Psoas muscle (tissue), 8 donors: Measurements from ENCODE around the gene RP2. TPM values are rescaled to one million over a fixed set of nuclear protein-coding genes. Genes with fewer than 3 reads are reported as not detected.

Experiments
- ATAC-seq, 4 donors: fragments of 200-7000 bp; cut with Tn5 transposase; one replicate each; pipeline ENCODE4 v1.9.1; 2020; ENCODE audit warnings: moderate library complexity in 3 of 4, mild to moderate bottlenecking in 2 of 4
- DNase-seq, 2 donors: peaks; one replicate each; pipeline ENCODE4 v3.0.0-alpha.2; 2020
- H3K27ac ChIP-seq: fragments of 200-600 bp; one replicate; pipeline ENCODE4 v1.8.0; 2022
- H3K27me3 ChIP-seq, 3 donors: fragments of 200-600 bp in 1 of 3; one replicate each; pipeline versions ENCODE4 v1.6.1 to v1.8.0; 2013 to 2022; ENCODE audit warnings: low read length in 2 of 3, mild to moderate bottlenecking in 2 of 3, moderate library complexity in 1 of 3; ENCODE audit not compliant: insufficient read depth in 3 of 3
- H3K36me3 ChIP-seq, 2 donors: fragments of 200-600 bp in 1 of 2; one replicate each; pipeline versions ENCODE4 v1.6.1 to v1.8.0; 2013 to 2022; ENCODE audit warnings: low read depth in 1 of 2, mild to moderate bottlenecking in 1 of 2, moderate library complexity in 1 of 2; ENCODE audit not compliant: insufficient read depth in 1 of 2
- H3K4me1 ChIP-seq: fragments of 200-600 bp; one replicate; pipeline ENCODE4 v1.8.0; 2022
- H3K4me3 ChIP-seq: fragments of 200-600 bp; one replicate; pipeline ENCODE4 v1.8.0; 2022; ENCODE audit warnings: mild to moderate bottlenecking
- H3K9me3 ChIP-seq: fragments of 200-600 bp; one replicate; pipeline ENCODE4 v1.8.0; 2022
- CTCF ChIP-seq: fragments of 200-600 bp; IDR thresholded peaks from one replicate; pipeline ENCODE4 v1.8.0; 2022; ENCODE audit warnings: antibody characterized with exemption
- WGBS, 3 donors: extraction: QIAGEN DNeasy Blood & Tissue Kit; methylation state at CpG; one replicate each; pipeline versions ENCODE4 v1.1.6 to v1.1.7; 2013; 5-methylcytosine and 5-hydroxymethylcytosine counted together
- intact Hi-C, 2 donors: fragments of 100-400 bp; cut with DNase I; formaldehyde crosslinking; loops; one replicate each; pipeline versions ENCODE4 v1.11.0 to v1.14.2; 2022
- polyA plus RNA-seq, 3 donors: library from polyadenylated mRNA; stranded (reverse); fragments of 200-250 nt; gene quantifications; one replicate each; pipeline ENCODE4 v1.2.3, GENCODE V29; 2013
- total RNA-seq, 4 donors: library from RNA; stranded (reverse); fragmentation: NEBNext Ultra II Directional in 2 of 4; extraction: Animal tissue kit (Norgen Biotek cat#: 25700) in 2 of 4; gene quantifications; one replicate each; pipeline versions ENCODE4 v1.2.1 to v1.2.4, GENCODE V29; 2021 to 2023
- donor health status: healthy with polysubstance abuse.
- donor health status: DM: no; HTN: no; CAD: no; lungs with moderate emphysema.
- donor health status: Bipolar disorder and iron deficiency.
- donor health status: healthy.
- donor health status: DM: yes; HTN: yes; CAD: no.
- donor health status: DM: no; HTN: no; CAD: no.
- donor health status: DM: no; HTN: no; CAD: no.
- donor health status: DM: yes; HTN: yes; CAD: no.

The RP2 gene
- total and polyA plus RNA-seq, 7 donors: 1.5 to 2.7 (median 2.0) TPM

- WGBS, 3 donors: 69 to 96% (median 79%) methylated on average over 2 of the region's 2 CpGs
- H3K4me1 ChIP-seq: no peaks in the 10 kb centered on the region
- H3K27ac ChIP-seq: no peak overlapping the region
- no peaks in the 10 kb centered on the region for H3K36me3 ChIP-seq
- H3K27me3 ChIP-seq: peaks cover 0 to 27% (median 0%) of the 10 kb centered on the region in 3 donors
- H3K4me3 ChIP-seq: no peak overlapping the region
- TF ChIP-seq CTCF: no peak
- H3K9me3 ChIP-seq: peaks cover 8% of the 10 kb centered on the region
- no peak for ATAC-seq
- no peak for DNase-seq
- intact Hi-C loops: no loop called here
These were observed 79.4 kb downstream of the RP2 start for GRCh38 chrX:46916273-46916672.

- intact Hi-C loops: no loop called here
- no peak overlapping the region for H3K4me3 ChIP-seq
- 78 to 100% (median 80%) methylated on average over 1 of the region's 1 CpG for WGBS, 3 donors
These were observed 80.8 kb downstream of the RP2 start for GRCh38 chrX:46917622-46918021.

GRCh38 chrX:46918434-46918833 lies 81.6 kb downstream of the RP2 start:
- intact Hi-C loops: no loop called here
- H3K36me3 ChIP-seq: no peaks in the 10 kb centered on the region
- no peak overlapping the region for H3K4me3 ChIP-seq
- DNase-seq: no peak
- ATAC-seq: no peak
- H3K9me3 ChIP-seq: peaks cover 11% of the 10 kb centered on the region
- H3K27ac ChIP-seq: no peak overlapping the region
- no peaks in the 10 kb centered on the region for H3K4me1 ChIP-seq
- peaks cover 0 to 27% (median 0%) of the 10 kb centered on the region in 3 donors for H3K27me3 ChIP-seq
- WGBS, 3 donors: 75 to 100% (median 88%) methylated on average over 1 of the region's 1 CpG
- TF ChIP-seq CTCF: no peak

More at GRCh38 chrX:46917622-46918021, 80.8 kb downstream of the RP2 start:
- H3K9me3 ChIP-seq: peaks cover 11% of the 10 kb centered on the region
- H3K36me3 ChIP-seq: no peaks in the 10 kb centered on the region
- no peak for TF ChIP-seq CTCF
- ATAC-seq (no peak), DNase-seq (no peak)
- no peaks in the 10 kb centered on the region for H3K4me1 ChIP-seq
- peaks cover 0 to 27% (median 0%) of the 10 kb centered on the region in 3 donors for H3K27me3 ChIP-seq
- no peak overlapping the region for H3K27ac ChIP-seq

GRCh38 chrX:46920235-46920634 lies 83.4 kb downstream of the RP2 start:
- WGBS, 3 donors: 64 to 73% (median 73%) methylated on average over 4 of the region's 4 CpGs
- intact Hi-C loops: no loop called here
- Histone ChIP-seq H3K4me1 (no peaks in the 10 kb centered on the region), H3K27me3 (peaks cover 0 to 19% (median 0%) of the 10 kb centered on the region in 3 donors), H3K4me3 (no peak overlapping the region), H3K9me3 (peaks cover 11% of the 10 kb centered on the region), H3K27ac (no peak overlapping the region), H3K36me3 (no peaks in the 10 kb centered on the region)
- no peak for TF ChIP-seq CTCF
- no peak for DNase-seq
- ATAC-seq: no peak

- no peak overlapping the region for H3K4me3 ChIP-seq
- no peaks in the 10 kb centered on the region for H3K36me3 ChIP-seq
- no peak for TF ChIP-seq CTCF
- no peaks in the 10 kb centered on the region for H3K4me1 ChIP-seq
- H3K27ac ChIP-seq: no peak overlapping the region
- DNase-seq (no peak), ATAC-seq (no peak)
- peaks cover 0 to 5% (median 0%) of the 10 kb centered on the region in 3 donors for H3K27me3 ChIP-seq
- intact Hi-C loops: no loop called here
- WGBS, 3 donors: 89 to 100% (median 93%) methylated on average over 1 of the region's 1 CpG
- peaks cover 11% of the 10 kb centered on the region for H3K9me3 ChIP-seq
These were observed 85.8 kb downstream of the RP2 start for GRCh38 chrX:46922611-46923010.
